ENCODE results near the gene JARID2. TPM values are rescaled to one million over a fixed set of nuclear protein-coding genes. Genes with fewer than 3 reads are reported as not detected.

JARID2 gene
- polyA plus RNA-seq, 1 donor (not counting 4 experiments of a cell fraction or from before 2014, with no cell fraction given), result 11.0 TPM

DNA sequence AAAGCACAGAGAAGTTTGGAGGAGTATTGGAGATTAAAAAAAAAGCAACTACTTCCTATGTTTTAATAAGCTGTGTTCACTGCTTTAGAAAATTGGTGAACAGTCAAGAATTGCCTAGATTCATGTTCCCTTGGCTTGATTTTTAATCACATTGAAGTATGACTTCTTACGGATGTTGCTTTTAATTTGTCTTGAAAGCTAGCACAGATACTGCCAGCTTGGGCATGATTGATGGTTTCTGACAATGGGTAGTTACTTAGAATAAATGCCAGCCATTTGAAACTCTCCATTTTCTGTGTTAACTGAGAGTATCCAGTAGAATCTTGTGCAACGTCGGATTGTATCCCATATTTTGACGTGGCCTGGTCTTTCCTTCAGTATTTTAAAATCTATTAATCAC is 239.0 kb downstream of the JARID2 start:
- Histone ChIP-seq H3K27ac (ENCODE audit: control insufficient read depth, insufficient read depth, low read length) (no peak overlapping the region), H3K9ac (ENCODE audit: control insufficient read depth, extremely low read depth, insufficient read depth, low read length) (no peak overlapping the region), H3K9me1 (ENCODE audit: control insufficient read depth, extremely low read depth, insufficient read depth, low read length) (peaks cover 2% of the 10 kb centered on the region), H4K20me1 (ENCODE audit: control insufficient read depth, extremely low read depth, insufficient read depth, low read length) (no peaks in the 10 kb centered on the region), H3K4me1 (ENCODE audit: control insufficient read depth, extremely low read depth, insufficient read depth, low read length) (peaks cover 21% of the 10 kb centered on the region), H3K4me2 (ENCODE audit: control insufficient read depth, extremely low read depth, insufficient read depth, low read depth, low read length) (no peak overlapping the region), H3K79me2 (ENCODE audit: control insufficient read depth, insufficient read depth, low read length) (peaks cover 26% of the 10 kb centered on the region), H2AFZ (ENCODE audit: control insufficient read depth, low read length) (no peak overlapping the region), H3K27me3 (ENCODE audit: control insufficient read depth, extremely low read depth, insufficient read depth, low read length) (no peaks in the 10 kb centered on the region), H3K9me3 (ENCODE audit: control insufficient read depth, low read depth, low read length) (no peaks in the 10 kb centered on the region), H3K36me3 (ENCODE audit: control insufficient read depth in 2 of 2, extremely low read depth in 1 of 2, insufficient read depth in 2 of 2, low read length in 2 of 2) (peaks cover 12 to 14% of the 10 kb centered on the region in 2 experiments), H3K4me3 (ENCODE audit: control insufficient read depth in 2 of 3, extremely low read depth in 1 of 3, insufficient read depth in 2 of 3, low read depth in 1 of 3, low read length in 3 of 3) (no peak overlapping the region)
- FAIRE-seq (no peak), DNase-seq (ENCODE audit: low read depth, low spot score) (no peak)
- no peak for TF ChIP-seq EZH2 (IDR thresholded peaks at IDR 0.05; ENCODE audit: low read length)
- TF ChIP-seq, protein P1, sequence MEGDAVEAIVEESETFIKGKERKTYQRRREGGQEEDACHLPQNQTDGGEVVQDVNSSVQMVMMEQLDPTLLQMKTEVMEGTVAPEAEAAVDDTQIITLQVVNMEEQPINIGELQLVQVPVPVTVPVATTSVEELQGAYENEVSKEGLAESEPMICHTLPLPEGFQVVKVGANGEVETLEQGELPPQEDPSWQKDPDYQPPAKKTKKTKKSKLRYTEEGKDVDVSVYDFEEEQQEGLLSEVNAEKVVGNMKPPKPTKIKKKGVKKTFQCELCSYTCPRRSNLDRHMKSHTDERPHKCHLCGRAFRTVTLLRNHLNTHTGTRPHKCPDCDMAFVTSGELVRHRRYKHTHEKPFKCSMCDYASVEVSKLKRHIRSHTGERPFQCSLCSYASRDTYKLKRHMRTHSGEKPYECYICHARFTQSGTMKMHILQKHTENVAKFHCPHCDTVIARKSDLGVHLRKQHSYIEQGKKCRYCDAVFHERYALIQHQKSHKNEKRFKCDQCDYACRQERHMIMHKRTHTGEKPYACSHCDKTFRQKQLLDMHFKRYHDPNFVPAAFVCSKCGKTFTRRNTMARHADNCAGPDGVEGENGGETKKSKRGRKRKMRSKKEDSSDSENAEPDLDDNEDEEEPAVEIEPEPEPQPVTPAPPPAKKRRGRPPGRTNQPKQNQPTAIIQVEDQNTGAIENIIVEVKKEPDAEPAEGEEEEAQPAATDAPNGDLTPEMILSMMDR (optimal IDR thresholded peaks at IDR 0.05 in 1 of 3, IDR thresholded peaks at IDR 0.05 in 1 of 3, conservative IDR thresholded peaks at IDR 0.05 in 1 of 3; ENCODE audit: extremely low read depth in 1 of 3, insufficient read depth in 2 of 3, low read length in 3 of 3), result no peak
- dilution Hi-C loops (cut with MboI; ENCODE audit: extremely low pct_ligation_motif_present, low sequenced_read_pairs), result no loop called here

DNA sequence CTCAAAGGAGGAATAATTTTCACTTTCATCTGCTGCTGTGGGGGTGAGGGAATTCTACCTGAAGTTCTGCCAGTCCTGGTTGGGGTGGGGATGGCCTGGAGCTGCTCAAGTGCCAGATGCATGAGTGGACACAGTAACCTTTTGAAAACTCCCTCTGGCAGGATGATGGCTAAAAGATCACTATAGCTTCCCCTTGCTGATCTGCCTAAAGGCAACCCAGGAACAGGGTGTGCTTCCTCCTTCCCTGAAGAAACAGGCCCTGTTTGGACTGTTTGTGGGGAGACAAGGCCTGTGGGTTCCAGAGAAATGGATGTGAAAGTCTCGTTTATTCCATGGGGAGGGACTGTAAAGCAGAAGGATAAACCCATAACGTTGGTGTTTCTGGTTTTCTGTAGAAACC is 240.1 kb downstream of the JARID2 start:
- Histone ChIP-seq H2AFZ (ENCODE audit: control insufficient read depth, low read length) (no peak overlapping the region), H3K9ac (ENCODE audit: control insufficient read depth, extremely low read depth, insufficient read depth, low read length) (no peak overlapping the region), H3K9me1 (ENCODE audit: control insufficient read depth, extremely low read depth, insufficient read depth, low read length) (peaks cover 2% of the 10 kb centered on the region), H3K4me2 (ENCODE audit: control insufficient read depth, extremely low read depth, insufficient read depth, low read depth, low read length) (peak overlapping the region; percentile 56), H3K27me3 (ENCODE audit: control insufficient read depth, extremely low read depth, insufficient read depth, low read length) (no peaks in the 10 kb centered on the region), H3K4me3 (ENCODE audit: control insufficient read depth in 2 of 3, extremely low read depth in 1 of 3, insufficient read depth in 2 of 3, low read depth in 1 of 3, low read length in 3 of 3) (no peak overlapping the region), H4K20me1 (ENCODE audit: control insufficient read depth, extremely low read depth, insufficient read depth, low read length) (no peaks in the 10 kb centered on the region), H3K36me3 (ENCODE audit: control insufficient read depth in 2 of 2, extremely low read depth in 1 of 2, insufficient read depth in 2 of 2, low read length in 2 of 2) (peaks cover 12 to 16% of the 10 kb centered on the region in 2 experiments), H3K9me3 (ENCODE audit: control insufficient read depth, low read depth, low read length) (no peaks in the 10 kb centered on the region), H3K27ac (ENCODE audit: control insufficient read depth, insufficient read depth, low read length) (peak overlapping the region; percentile 37), H3K79me2 (ENCODE audit: control insufficient read depth, insufficient read depth, low read length) (peaks cover 21% of the 10 kb centered on the region), H3K4me1 (ENCODE audit: control insufficient read depth, extremely low read depth, insufficient read depth, low read length) (peaks cover 14% of the 10 kb centered on the region)
- TF ChIP-seq, protein P1 (optimal IDR thresholded peaks at IDR 0.05 in 1 of 3, IDR thresholded peaks at IDR 0.05 in 1 of 3, conservative IDR thresholded peaks at IDR 0.05 in 1 of 3; ENCODE audit: extremely low read depth in 1 of 3, insufficient read depth in 2 of 3, low read length in 3 of 3), result no peak
- no peak for TF ChIP-seq EZH2 (IDR thresholded peaks at IDR 0.05; ENCODE audit: low read length)
- DNase-seq (ENCODE audit: low read depth, low spot score) (peak; percentile 23), FAIRE-seq (peak; percentile 64)
- dilution Hi-C loops (cut with MboI; ENCODE audit: extremely low pct_ligation_motif_present, low sequenced_read_pairs), result no loop called here

Measured in keratinocyte (primary cell).